Stimulated activated CD8-positive, alpha-beta memory T cell treated with anti-CD3 and anti-CD28 coated beads, Interleukin-15, amount 100 ng/mL, for 48 hours (primary cell): ENCODE measurements around the gene FUT1.
"Not testable (repeated sequence)": the region's sequence is repeated elsewhere in the genome, so short reads cannot be mapped to it uniquely, and the experiment has no call there.

Experiments used
- DNase-seq, 2 donors: peaks; one replicate each; pipeline ENCODE4 v3.0.0-alpha.2; 2020; ENCODE audit warnings: low read depth in 2 of 2

The FUT1 gene

GRCh38 chr19:48768994-48769713 lies 16.7 kb upstream of the FUT1 start:
- no peak for DNase-seq

GRCh38 chr19:48768171-48768753 lies 15.8 kb upstream of the FUT1 start:
- not testable (repeated sequence) for DNase-seq

- not testable (repeated sequence) for DNase-seq
Observed at GRCh38 chr19:48765816-48766215, 13.4 kb upstream of the FUT1 start.

- DNase-seq = no peak
Observed at GRCh38 chr19:48760504-48761205, 8.2 kb upstream of the FUT1 start.

GRCh38 chr19:48757741-48758144 lies 5.3 kb upstream of the FUT1 start:
- no peak for DNase-seq

- DNase-seq = no peak
Observed at GRCh38 chr19:48757089-48757675, 4.7 kb upstream of the FUT1 start.

- DNase-seq = no peak
Observed at GRCh38 chr19:48756686-48757085, 4.2 kb upstream of the FUT1 start.

GRCh38 chr19:48756212-48756611 lies 3.8 kb upstream of the FUT1 start:
- DNase-seq = no peak

GRCh38 chr19:48755787-48756186 lies 3.3 kb upstream of the FUT1 start:
- DNase-seq = no peak

GRCh38 chr19:48755084-48755641 lies 2.7 kb upstream of the FUT1 start, which contains the start of gene FGF21:
TSS of gene FGF21 (plus strand) at chr19:48755524. CDS start at chr19:48756237, 713 bp downstream.
- no peak for DNase-seq

GRCh38 chr19:48751845-48752495 lies 471 bp downstream of the FUT1 start:
- DNase-seq = no peak

GRCh38 chr19:48750771-48751504 lies 1.5 kb downstream of the FUT1 start:
- DNase-seq = no peak

GRCh38 chr19:48750351-48750750 lies 2.1 kb downstream of the FUT1 start:
- no peak for DNase-seq

- DNase-seq = no peak
Observed at GRCh38 chr19:48749571-48750198, 2.8 kb downstream of the FUT1 start.

GRCh38 chr19:48746738-48747575 lies 5.5 kb downstream of the FUT1 start, which contains the start of gene IZUMO1:
TSS of gene IZUMO1 (minus strand) at chr19:48746909. CDS start at chr19:48745859, 1,050 bp downstream.
- DNase-seq = peak in 1 of 2 donors; percentile 45

- no peak for DNase-seq
Observed at GRCh38 chr19:48746110-48746509, 6.3 kb downstream of the FUT1 start.

GRCh38 chr19:48745208-48745995 lies 7.0 kb downstream of the FUT1 start:
- DNase-seq = peak in 1 of 2 donors; percentile 17

- DNase-seq = no peak
Observed at GRCh38 chr19:48742096-48742495, 10.3 kb downstream of the FUT1 start.
